HCT116 (cell line): Measurements from ENCODE around the gene NBPF4. TPM values are rescaled to one million over a fixed set of nuclear protein-coding genes. Genes with fewer than 3 reads are reported as not detected.
"Not testable (repeated sequence)": the region's sequence is repeated elsewhere in the genome, so short reads cannot be mapped to it uniquely, and the experiment has no call there.

Experiments used
- ATAC-seq: fragments of 200-7000 bp; cut with Tn5 transposase; 2 replicates; pipeline ENCODE4 v1.9.1; 2020; ENCODE audit warnings: mild to moderate bottlenecking, moderate library complexity
- BruUV-seq: library from RNA; stranded (reverse); fragments of 400-500 nt; replicated peaks from 2 replicates; lab custom pipeline; 2021; lab: Mats Ljungman, UMichigan
- CTCF ChIA-PET: fragments of 300-600 bp; sonication (Branson Sonifier 250); formaldehyde crosslinking; loops from one replicate; lab custom pipeline; 2021; ENCODE audit warnings: antibody characterized with exemption; lab: Charles Lee
- POLR2A ChIA-PET: fragments of 300-600, 350-600 bp; sonication (Branson Sonifier 250); formaldehyde crosslinking; loops from one replicate; lab custom pipeline; 2021; ENCODE audit warnings: antibody characterized with exemption; lab: Charles Lee
- RAD21 ChIA-PET, 2 experiments: fragments of 300-600 bp; sonication (Branson Sonifier 250); formaldehyde crosslinking; loops; one replicate each; lab custom pipeline; 2023; ENCODE audit warnings: low total read pairs in 2 of 2; ENCODE audit not compliant: uncharacterized antibody in 2 of 2, unreplicated experiment in 2 of 2, low non-redundant PET in 1 of 2; lab: Charles Lee
- DNase-seq: peaks from one replicate; pipeline ENCODE4 v3.0.0-alpha.2; 2010; ENCODE audit warnings: low read depth, low spot score
- H2AFZ ChIP-seq: fragments of 200-600 bp; shearing (Covaris generic), sonication (generic); 2 replicates; pipeline ENCODE4 v1.6.1; 2017; ENCODE audit warnings: low read depth, mixed run types, mixed read lengths, antibody characterized with exemption, low read length; ENCODE audit not compliant: poor library complexity, severe bottlenecking
- H3K27ac ChIP-seq: 2 replicates; pipeline ENCODE4 v1.5.1; 2012; ENCODE audit warnings: low read depth, low read length
- H3K27me3 ChIP-seq: fragments of 200-600 bp; sonication (generic); 2 replicates; pipeline ENCODE4 v1.6.1; 2016; ENCODE audit warnings: mixed run types, low read length, mixed read lengths; ENCODE audit not compliant: insufficient read depth
- H3K36me3 ChIP-seq, 2 experiments: fragments of 200-500 bp in 1 of 2; fragments of 200-600 bp in 1 of 2; sonication (Bioruptor generic) in 1 of 2; sonication (generic) in 1 of 2; 2 replicates each; pipeline versions ENCODE4 v1.5.1 to v1.6.1; 2014 to 2016; ENCODE audit warnings: low read length in 2 of 2, inconsistent platforms in 1 of 2, mixed read lengths in 1 of 2, mixed run types in 1 of 2; ENCODE audit not compliant: insufficient read depth in 2 of 2, control insufficient read depth in 1 of 2
- H3K4me1 ChIP-seq, 2 experiments: fragments of 200-600 bp in 1 of 2; sonication (generic) in 1 of 2; 2 replicates each; pipeline versions ENCODE4 v1.5.1 to v1.6.1; 2012 to 2017; ENCODE audit warnings: low read length in 2 of 2, inconsistent platforms in 1 of 2, mild to moderate bottlenecking in 1 of 2, mixed read lengths in 1 of 2, mixed run types in 1 of 2, moderate library complexity in 1 of 2; ENCODE audit not compliant: insufficient read depth in 2 of 2, control insufficient read depth in 1 of 2
- H3K4me2 ChIP-seq: fragments of 200-600 bp; sonication (generic); 2 replicates; pipeline ENCODE4 v1.6.1; 2017; ENCODE audit warnings: mixed run types, low read length, mixed read lengths
- H3K4me3 ChIP-seq, 2 experiments: fragments of 200-600 bp in 1 of 2; sonication (generic) in 1 of 2; replicated peaks in 1 of 2; 2 replicates each; pipeline ENCODE4 v1.5.1; 2011 to 2016; ENCODE audit warnings: low read length in 2 of 2, control low read depth in 1 of 2, low read depth in 1 of 2, mild to moderate bottlenecking in 1 of 2, mixed read lengths in 1 of 2, mixed run types in 1 of 2
- H3K79me2 ChIP-seq: fragments of 200-600 bp; sonication (generic); 2 replicates; pipeline ENCODE4 v1.6.1; 2017; ENCODE audit warnings: mild to moderate bottlenecking, mixed run types, low read length, moderate library complexity, mixed read lengths; ENCODE audit not compliant: insufficient read depth
- H3K9ac ChIP-seq: fragments of 200-600 bp; sonication (generic); 2 replicates; pipeline ENCODE4 v1.6.1; 2016; ENCODE audit warnings: low read length, mixed read lengths
- H3K9me2 ChIP-seq: fragments of 200-600 bp; sonication (generic), shearing (Covaris generic); 2 replicates; pipeline ENCODE4 v1.6.1; 2017; ENCODE audit warnings: mixed run types, mild to moderate bottlenecking, moderate library complexity; ENCODE audit not compliant: insufficient read depth
- H3K9me3 ChIP-seq, 2 experiments: fragments of 200-500 bp in 1 of 2; fragments of 200-600 bp in 1 of 2; sonication (Bioruptor generic) in 1 of 2; sonication (generic) in 1 of 2; 2 replicates each; pipeline ENCODE4 v1.6.1; 2014 to 2017; ENCODE audit warnings: low read length in 2 of 2, mixed read lengths in 2 of 2, inconsistent platforms in 1 of 2, low read depth in 1 of 2, mild to moderate bottlenecking in 1 of 2, mixed run types in 1 of 2, moderate library complexity in 1 of 2; ENCODE audit not compliant: control insufficient read depth in 1 of 2, insufficient read depth in 1 of 2
- H4K20me1 ChIP-seq: fragments of 200-600 bp; sonication (generic), shearing (Covaris generic); 2 replicates; pipeline ENCODE4 v1.6.1; 2017; ENCODE audit warnings: mixed run types, mild to moderate bottlenecking, moderate library complexity; ENCODE audit not compliant: insufficient read depth
- EGR1 ChIP-seq: IDR thresholded peaks from 2 replicates; pipeline ENCODE4 v1.6.1; 2012; ENCODE audit warnings: low read depth
- ELF1 ChIP-seq: IDR thresholded peaks from 2 replicates; pipeline ENCODE4 v1.6.1; 2012; ENCODE audit warnings: low read depth, borderline replicate concordance
- EZH2 ChIP-seq: fragments of 200-600 bp; sonication (generic); IDR thresholded peaks from 2 replicates; pipeline ENCODE4 v1.6.1; 2017; ENCODE audit warnings: antibody characterized with exemption, mixed run types
- JUND ChIP-seq: IDR thresholded peaks from 2 replicates; pipeline ENCODE4 v1.6.1; 2012
- POLR2A ChIP-seq: IDR thresholded peaks from 2 replicates; pipeline ENCODE4 v1.7.0; 2011; ENCODE audit warnings: borderline replicate concordance; ENCODE audit not compliant: insufficient read depth, insufficient read length; ENCODE audit errors: extremely low read depth
- RAD21 ChIP-seq: IDR thresholded peaks from 2 replicates; pipeline ENCODE4 v1.6.1; 2012; ENCODE audit warnings: low read depth, mild to moderate bottlenecking
- TCF7L2 ChIP-seq: IDR thresholded peaks from 2 replicates; pipeline ENCODE4 v1.7.0; 2011; ENCODE audit warnings: borderline replicate concordance, inconsistent platforms; ENCODE audit not compliant: insufficient read depth, insufficient read length; ENCODE audit errors: extremely low read depth
- ZFX ChIP-seq: fragments of 450-650 bp; IDR thresholded peaks from 2 replicates; pipeline ENCODE4 v1.6.1; 2017
- intact Hi-C: fragments of 100-400 bp; cut with micrococcal nuclease; formaldehyde crosslinking; loops from 2 replicates; pipeline ENCODE4 v1.10.0; 2022
- total RNA-seq: library from RNA; stranded (reverse); gene quantifications from one replicate; pipeline ENCODE4 v1.2.1, GENCODE V29; 2021; ENCODE audit not compliant: unreplicated experiment
- TF ChIP-seq, protein P1 (sequence below), 3 experiments: fragments of 200-600 bp in 1 of 3; sonication (generic) in 1 of 3; IDR thresholded peaks in 2 of 3; conservative IDR thresholded peaks in 1 of 3; 2 replicates each; pipeline ENCODE4 v1.5.1; 2012 to 2017; ENCODE audit warnings: low read depth in 2 of 3, low read length in 2 of 3, antibody characterized with exemption in 1 of 3, borderline replicate concordance in 1 of 3, control low read depth in 1 of 3, mild to moderate bottlenecking in 1 of 3, mixed read lengths in 1 of 3, mixed run types in 1 of 3, moderate library complexity in 1 of 3; ENCODE audit not compliant: insufficient read depth in 1 of 3

The NBPF4 gene
- total RNA-seq, 1 experiment from 2014 or later, result not detected

DNA sequence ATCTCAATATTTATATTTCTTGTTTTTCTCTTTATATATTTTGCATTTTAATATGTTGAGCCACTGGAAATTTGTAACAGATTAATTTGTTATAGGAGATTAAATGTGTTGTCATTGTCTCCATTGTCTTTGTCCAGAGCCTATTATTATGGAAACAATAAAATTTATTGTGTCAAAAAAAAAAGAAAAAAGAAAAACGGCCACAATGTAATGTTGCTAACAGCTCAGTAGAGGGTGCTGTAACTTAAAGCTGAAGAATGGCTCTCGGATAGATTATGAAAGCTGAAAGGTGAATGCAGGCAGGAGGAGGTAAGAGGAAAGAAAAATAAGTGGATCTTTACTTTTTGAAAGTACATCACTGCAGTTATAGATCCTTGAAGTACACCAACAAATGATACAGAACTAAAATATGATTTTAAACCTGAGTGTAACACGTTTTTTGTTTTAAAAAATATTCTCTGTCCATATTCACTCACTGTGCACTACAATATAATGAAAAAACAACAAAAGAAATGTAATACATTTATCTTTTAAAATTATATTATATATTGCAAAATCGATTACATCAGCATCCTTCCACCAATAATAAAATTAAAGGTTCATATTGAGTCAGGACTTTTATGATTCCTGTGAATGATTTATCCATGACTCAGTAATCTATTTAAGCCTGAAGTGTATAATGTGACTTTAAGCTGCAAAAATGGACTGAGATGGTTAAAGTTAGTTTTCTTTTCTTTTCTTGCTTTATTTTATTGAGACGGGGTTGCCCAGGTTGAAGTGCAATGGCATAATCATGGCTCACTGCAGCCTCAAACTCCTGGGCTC lies 29.0 kb downstream of the NBPF4 start:
- H3K27ac ChIP-seq, H3K27me3 ChIP-seq, H3K4me3 ChIP-seq, intact Hi-C loops, BruUV-seq, H3K9me3 ChIP-seq, H3K4me2 ChIP-seq, H3K79me2 ChIP-seq, H3K36me3 ChIP-seq, H3K9me2 ChIP-seq, H4K20me1 ChIP-seq, H2AFZ ChIP-seq, POLR2A ChIA-PET, H3K9ac ChIP-seq: not testable (repeated sequence)
- RAD21 ChIA-PET, result interaction anchor here in 1 of 2 experiments (0.8 kb wide), 1 partner anchor 429 kb away, joined by 3 read pairs; no protein-coding TSS in a partner anchor
- H3K4me1 ChIP-seq, result peaks cover 2 to 17% of the 10 kb centered on the region in 2 experiments; a peak in 3 of 4 replicates
- TF ChIP-seq, protein P1, sequence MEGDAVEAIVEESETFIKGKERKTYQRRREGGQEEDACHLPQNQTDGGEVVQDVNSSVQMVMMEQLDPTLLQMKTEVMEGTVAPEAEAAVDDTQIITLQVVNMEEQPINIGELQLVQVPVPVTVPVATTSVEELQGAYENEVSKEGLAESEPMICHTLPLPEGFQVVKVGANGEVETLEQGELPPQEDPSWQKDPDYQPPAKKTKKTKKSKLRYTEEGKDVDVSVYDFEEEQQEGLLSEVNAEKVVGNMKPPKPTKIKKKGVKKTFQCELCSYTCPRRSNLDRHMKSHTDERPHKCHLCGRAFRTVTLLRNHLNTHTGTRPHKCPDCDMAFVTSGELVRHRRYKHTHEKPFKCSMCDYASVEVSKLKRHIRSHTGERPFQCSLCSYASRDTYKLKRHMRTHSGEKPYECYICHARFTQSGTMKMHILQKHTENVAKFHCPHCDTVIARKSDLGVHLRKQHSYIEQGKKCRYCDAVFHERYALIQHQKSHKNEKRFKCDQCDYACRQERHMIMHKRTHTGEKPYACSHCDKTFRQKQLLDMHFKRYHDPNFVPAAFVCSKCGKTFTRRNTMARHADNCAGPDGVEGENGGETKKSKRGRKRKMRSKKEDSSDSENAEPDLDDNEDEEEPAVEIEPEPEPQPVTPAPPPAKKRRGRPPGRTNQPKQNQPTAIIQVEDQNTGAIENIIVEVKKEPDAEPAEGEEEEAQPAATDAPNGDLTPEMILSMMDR (IDR thresholded peaks at IDR 0.05 in 2 of 3, conservative IDR thresholded peaks at IDR 0.05 in 1 of 3; ENCODE audit: borderline replicate concordance in 1 of 3, insufficient read depth in 1 of 3, low read depth in 2 of 3, low read length in 2 of 3), result peak; percentile 30 to 56 (median 40); a peak in 4 of 6 replicates
- TF ChIP-seq RAD21, result peak; percentile 54
- DNase-seq (peak; percentile 15), ATAC-seq (peak; percentile 27; the same call in 1 of the 2 replicates)
- CTCF ChIA-PET, result interaction anchor here (0.8 to 1.3 kb wide), 2 partner anchors 14 to 346 kb away, joined by 3 to 5 read pairs; partner anchors contain the start of gene SLC25A24

DNA sequence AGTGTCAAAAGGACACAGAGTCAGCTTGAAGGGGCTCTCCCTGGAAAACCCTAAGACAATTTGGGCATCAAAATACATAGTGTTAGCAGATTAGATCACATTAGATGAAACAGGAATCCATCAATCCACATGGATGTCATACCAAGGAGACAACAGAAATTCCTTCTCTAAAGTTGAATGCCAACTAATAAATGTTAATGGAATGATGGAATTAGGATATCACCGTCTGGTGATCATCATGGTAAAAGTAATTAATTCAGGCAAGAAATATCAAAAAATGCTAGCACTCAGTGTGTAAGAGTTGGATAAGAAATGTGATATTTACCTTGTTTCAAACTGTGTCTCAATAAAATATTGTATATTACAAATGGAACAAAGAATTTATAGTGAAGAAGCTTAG lies 32.9 kb downstream of the NBPF4 start:
- ChIA-PET POLR2A (interaction anchor here (1.6 kb wide), 1 partner anchor 11 kb away, joined by 9 read pairs; the partner anchor contains the start of gene SLC25A24), RAD21 (no interaction called here), CTCF (interaction anchor here (1.3 kb wide), 1 partner anchor 10 kb away, joined by 3 read pairs; no protein-coding TSS in a partner anchor)
- H3K27me3 ChIP-seq, result peaks cover 9% of the 10 kb centered on the region; the same call in 1 of the 2 replicates
- no peak overlapping the region for H3K4me3 ChIP-seq
- no peak overlapping the region for H3K4me2 ChIP-seq
- no peaks in the 10 kb centered on the region for H3K79me2 ChIP-seq
- no peaks in the 10 kb centered on the region for H3K9me3 ChIP-seq
- no peak overlapping the region for H3K27ac ChIP-seq
- intact Hi-C loops, result no loop called here
- ATAC-seq, result no peak
- H3K9me2 ChIP-seq, result no peaks in the 10 kb centered on the region
- no peaks in the 10 kb centered on the region; a peak in 1 of 4 replicates for H3K4me1 ChIP-seq
- no peak for DNase-seq
- BruUV-seq, result no TSS peak
- H2AFZ ChIP-seq, result no peak overlapping the region
- no peaks in the 10 kb centered on the region for H4K20me1 ChIP-seq
- H3K36me3 ChIP-seq, result no peaks in the 10 kb centered on the region
- H3K9ac ChIP-seq, result no peak overlapping the region
- TF ChIP-seq POLR2A (no peak), JUND (no peak), ZFX (no peak), ELF1 (no peak), EGR1 (no peak), EZH2 (no peak), TCF7L2 (no peak)
- TF ChIP-seq, protein P1 (IDR thresholded peaks at IDR 0.05 in 2 of 3, conservative IDR thresholded peaks at IDR 0.05 in 1 of 3; ENCODE audit: borderline replicate concordance in 1 of 3, insufficient read depth in 1 of 3, low read depth in 2 of 3, low read length in 2 of 3), result no peak
